Activated T-cell treated with anti-CD3 and anti-CD28 coated beads for 4 hours (primary cell): ENCODE results near the gene SORCS2.
"Not testable (repeated sequence)": the region's sequence is repeated elsewhere in the genome, so short reads cannot be mapped to it uniquely, and the experiment has no call there.

Experiments
- DNase-seq: peaks from one replicate; pipeline ENCODE4 v3.0.0-alpha.2; 2020

SORCS2 gene

GRCh38 chr4:7160951-7161440 lies 31.3 kb upstream of the SORCS2 start:
- no peak for DNase-seq

GRCh38 chr4:7161721-7162214 lies 30.6 kb upstream of the SORCS2 start:
- no peak for DNase-seq

GRCh38 chr4:7165056-7165873 lies 27.1 kb upstream of the SORCS2 start:
- DNase-seq: not testable (repeated sequence)

- DNase-seq: no peak
These were observed 26.5 kb upstream of the SORCS2 start for GRCh38 chr4:7165874-7166201.

GRCh38 chr4:7166237-7166636 lies 26.1 kb upstream of the SORCS2 start:
- no peak for DNase-seq

- DNase-seq: no peak
These were observed 25.2 kb upstream of the SORCS2 start for GRCh38 chr4:7166981-7167700.

- DNase-seq: no peak
These were observed 24.6 kb upstream of the SORCS2 start for GRCh38 chr4:7167706-7168105.

GRCh38 chr4:7168106-7168505 lies 24.2 kb upstream of the SORCS2 start:
- DNase-seq: no peak

- DNase-seq: no peak
These were observed 23.2 kb upstream of the SORCS2 start for GRCh38 chr4:7169134-7169533.

- no peak for DNase-seq
These were observed 22.3 kb upstream of the SORCS2 start for GRCh38 chr4:7170012-7170411.

- DNase-seq: no peak
These were observed 21.0 kb upstream of the SORCS2 start for GRCh38 chr4:7171191-7171900.

GRCh38 chr4:7172508-7172907 lies 19.8 kb upstream of the SORCS2 start:
- DNase-seq: no peak

GRCh38 chr4:7172946-7173345 lies 19.4 kb upstream of the SORCS2 start:
- DNase-seq: no peak

GRCh38 chr4:7173841-7174449 lies 18.4 kb upstream of the SORCS2 start:
- no peak for DNase-seq

GRCh38 chr4:7179158-7179557 lies 13.2 kb upstream of the SORCS2 start:
- DNase-seq: no peak

GRCh38 chr4:7180938-7181337 lies 11.4 kb upstream of the SORCS2 start:
- DNase-seq: no peak

- no peak for DNase-seq
These were observed 9.7 kb upstream of the SORCS2 start for GRCh38 chr4:7182616-7183015.

- no peak for DNase-seq
These were observed 9.2 kb upstream of the SORCS2 start for GRCh38 chr4:7183161-7183560.

- no peak for DNase-seq
These were observed 8.4 kb upstream of the SORCS2 start for GRCh38 chr4:7183780-7184460.

- no peak for DNase-seq
These were observed 6.8 kb upstream of the SORCS2 start for GRCh38 chr4:7185487-7186030.

- no peak for DNase-seq
These were observed 6.3 kb upstream of the SORCS2 start for GRCh38 chr4:7186031-7186430.

- no peak for DNase-seq
These were observed 5.7 kb upstream of the SORCS2 start for GRCh38 chr4:7186516-7187167.
